Measurements from ENCODE around the gene SPNS3. TPM values are rescaled to one million over a fixed set of nuclear protein-coding genes. Genes with fewer than 3 reads are reported as not detected.

The SPNS3 gene
- total and polyA plus RNA-seq, 9 of the 15 experiments (the other 6 are each of a cell fraction or from before 2014, with no cell fraction given): not detected

DNA sequence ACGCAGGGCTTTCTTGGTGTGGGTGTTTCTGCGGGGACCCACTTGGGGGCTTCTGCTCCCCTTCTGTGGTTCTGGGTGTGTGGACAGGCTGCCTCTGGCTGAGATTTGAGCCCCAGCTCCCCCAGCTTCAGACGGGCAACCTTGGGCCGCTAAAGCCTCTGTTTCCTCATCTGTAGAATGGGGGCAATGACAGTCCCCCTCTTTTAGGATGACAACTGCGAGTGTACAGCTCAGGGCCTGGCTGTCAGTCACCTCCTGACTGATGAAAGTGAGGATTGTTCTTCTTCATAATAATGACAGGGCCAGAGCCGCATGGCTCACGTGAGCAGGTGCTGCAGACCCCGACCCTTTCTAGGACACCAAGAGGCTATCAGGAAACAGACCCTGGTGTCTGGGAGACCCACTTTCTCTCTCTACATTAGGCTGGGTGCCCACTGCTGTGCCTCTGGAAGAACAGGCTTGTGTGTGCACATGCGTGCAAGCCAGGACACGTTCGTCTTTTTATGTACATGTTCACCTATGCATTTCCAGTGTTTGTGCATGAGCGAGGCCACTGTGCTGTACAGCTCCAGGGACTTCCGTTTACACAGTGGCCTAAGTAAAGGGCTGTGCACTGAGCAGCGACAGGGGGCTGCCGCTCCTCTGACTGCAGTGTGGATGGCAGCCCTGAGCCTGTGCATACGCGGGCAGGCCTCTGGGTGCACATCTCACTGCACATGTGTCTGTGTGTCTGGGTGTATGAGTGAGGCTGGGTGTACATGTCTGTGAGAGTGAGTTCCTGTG is 4.6 kb downstream of the SPNS3 start:
- no peak for ATAC-seq
- FAIRE-seq: no peak
- no peaks in the 10 kb centered on the region for H3K9me1 ChIP-seq (ENCODE audit: control insufficient read depth, insufficient read depth, low read length)
- ChIA-PET POLR2A (interaction anchor here (1.4 kb wide), 1 partner anchor 31 kb away, joined by 3 read pairs; no protein-coding TSS in a partner anchor), CTCF (ENCODE audit: low intra/inter-chr PET ratio) (no interaction called here)
- intact Hi-C loops (cut with micrococcal nuclease) (no loop called here), in situ Hi-C loops (cut with MboI) (no loop called here)
- H3K9ac ChIP-seq (ENCODE audit: insufficient read depth in 1 of 2, low read depth in 2 of 2, low read length in 2 of 2): no peak overlapping the region
- TF ChIP-seq BCOR (IDR thresholded peaks at IDR 0.05) (peak; percentile 46), NR4A1 (CRISPR knock-in tag; IDR thresholded peaks at IDR 0.05) (no peak), NR4A1 (tag; IDR thresholded peaks at IDR 0.05) (no peak), RBM25 (IDR thresholded peaks at IDR 0.05; ENCODE audit: low read depth, low read length, severe bottlenecking) (peak; percentile 38), KDM4B (IDR thresholded peaks at IDR 0.05; ENCODE audit: borderline replicate concordance in 2 of 2, low read depth in 1 of 2) (no peak), ADNP (tag; IDR thresholded peaks at IDR 0.05) (0 out of 2 replicates have a peak, but pooled peaks have one; percentile 15)
- H4K20me1 ChIP-seq (replicated peaks; ENCODE audit: control insufficient read depth, insufficient read depth, low read length): peaks cover 4% of the 10 kb centered on the region; the same call in 1 of the 2 replicates
- H3K4me3 ChIP-seq: no peak overlapping the region
- WGBS (ENCODE audit: insufficient coverage, low coverage, missing lambda C conversion rate): 13% methylated on average over 16 of the region's 17 CpGs
- no TSS peak for BruUV-seq (replicated peaks)
- no peak overlapping the region for H3K27ac ChIP-seq (ENCODE audit: extremely low read depth, low read depth, low read length)
- no peak overlapping the region for H2AFZ ChIP-seq (ENCODE audit: low read depth, low read length)
- DNase-seq (ENCODE audit: extremely low read depth in 1 of 4, low spot score in 3 of 4): no peak
- H3K4me2 ChIP-seq (ENCODE audit: insufficient read depth, low read length): no peak overlapping the region
- peaks cover 0 to 9% of the 10 kb centered on the region in 2 experiments; a peak in 3 of 5 replicates for H3K4me1 ChIP-seq (replicated peaks in 1 of 2; ENCODE audit: control insufficient read depth in 2 of 2, insufficient read depth in 2 of 2, low read length in 2 of 2)
- H3K27me3 ChIP-seq (ENCODE audit: control insufficient read depth in 2 of 2, insufficient read depth in 2 of 2, low read length in 2 of 2): peaks cover 15 to 53% of the 10 kb centered on the region in 2 experiments; a peak in 4 of 5 replicates
- no peaks in the 10 kb centered on the region for H3K79me2 ChIP-seq (ENCODE audit: control insufficient read depth, insufficient read depth, low read length)
- H3K9me3 ChIP-seq (replicated peaks; ENCODE audit: control insufficient read depth, insufficient read depth, low read depth, low read length): no peaks in the 10 kb centered on the region
- no peaks in the 10 kb centered on the region for H3K36me3 ChIP-seq (ENCODE audit: control insufficient read depth, insufficient read depth, low read length)

Measured in K562 (cell line).